Kidney (tissue), 14 donors: Measurements from ENCODE around the gene SCARF1. TPM values are rescaled to one million over a fixed set of nuclear protein-coding genes. Genes with fewer than 3 reads are reported as not detected.

Source experiments
- DNase-seq, 5 donors: peaks; one replicate each; pipeline ENCODE4 v3.0.0-alpha.2; 2013 to 2020
- FAIRE-seq: peaks from 2 replicates; lab custom pipeline; 2012; peaks lifted over from hg19 to GRCh38; lab: Jason Lieb, UNC
- H3K27ac ChIP-seq, 2 donors: one replicate each; pipeline ENCODE4 v1.7.0; 2013; ENCODE audit warnings: low read depth in 2 of 2, low read length in 2 of 2, inconsistent platforms in 1 of 2
- H3K27me3 ChIP-seq: one replicate; pipeline ENCODE4 v1.7.1; 2013; ENCODE audit warnings: low read length, inconsistent platforms; ENCODE audit not compliant: control insufficient read depth, insufficient read depth
- H3K36me3 ChIP-seq, 3 donors: one replicate each; pipeline versions ENCODE4 v1.7.0 to v1.7.1; 2013; ENCODE audit warnings: low read length in 3 of 3, control low read depth in 1 of 3, inconsistent platforms in 1 of 3; ENCODE audit not compliant: insufficient read depth in 3 of 3, control insufficient read depth in 2 of 3
- H3K4me1 ChIP-seq, 3 donors: one replicate each; pipeline versions ENCODE4 v1.7.0 to v1.7.1; 2013; ENCODE audit warnings: low read length in 3 of 3, inconsistent platforms in 1 of 3, low read depth in 1 of 3; ENCODE audit not compliant: control insufficient read depth in 2 of 3, insufficient read depth in 2 of 3
- H3K4me3 ChIP-seq, 3 donors: one replicate each; pipeline versions ENCODE4 v1.7.0 to v1.8.1; 2013; ENCODE audit warnings: low read length in 3 of 3, control low read depth in 1 of 3, inconsistent platforms in 1 of 3
- H3K9ac ChIP-seq, 3 donors: one replicate each; pipeline versions ENCODE4 v1.7.0 to v1.7.1; 2013; ENCODE audit warnings: low read length in 3 of 3, control low read depth in 1 of 3, inconsistent platforms in 1 of 3
- H3K9me3 ChIP-seq, 3 donors: one replicate each; pipeline versions ENCODE4 v1.7.0 to v1.7.1; 2013; ENCODE audit warnings: low read length in 3 of 3, control low read depth in 1 of 3, inconsistent platforms in 1 of 3; ENCODE audit not compliant: control insufficient read depth in 2 of 3, insufficient read depth in 1 of 3
- CTCF ChIP-seq: IDR thresholded peaks from 3 replicates; pipeline ENCODE4 v1.5.1; 2012; ENCODE audit warnings: mild to moderate bottlenecking, moderate library complexity, borderline replicate concordance; ENCODE audit not compliant: insufficient read depth; ENCODE audit errors: extremely low read depth
- intact Hi-C: fragments of 100-400 bp; cut with DNase I; formaldehyde crosslinking; loops from one replicate; pipeline ENCODE4 v1.11.1; 2022
- polyA plus RNA-seq: library from polyadenylated mRNA; stranded (reverse); fragments of 350-450 nt; fragmentation: Illumina TruSeq; extraction: RNeasy Lipid Tissue Mini Kit (QIAGEN cat#74804); gene quantifications from one replicate; pipeline ENCODE4 v1.2.3, GENCODE V29; 2014; ENCODE audit warnings: low read depth, low replicate concordance; ENCODE audit not compliant: insufficient read depth
- total RNA-seq: library from RNA; stranded (reverse); fragmentation: NEBNext Ultra II Directional; extraction: Animal tissue kit (Norgen Biotek cat#: 25700); gene quantifications from one replicate; pipeline ENCODE4 v1.2.1, GENCODE V29; 2021
- donor health status: control.
- donor health status: control.
- donor health status: control.
- donor health status: control.
- donor health status: control.
- donor health status: DM: yes; HTN: yes; CAD: no.
- donor health status: Normal renal cell carcinoma (clear cell type).

Gene SCARF1
- total and polyA plus RNA-seq, 2 donors from 2014 or later: 7.0 to 20.1 TPM

- intact Hi-C loops: no loop called here
- H3K27ac ChIP-seq: peak overlapping the region in 1 of 2 donors; percentile 65
- DNase-seq (no peak), FAIRE-seq (no peak)
- H3K4me3 ChIP-seq: no peak overlapping the region
- H3K9me3 ChIP-seq: no peaks in the 10 kb centered on the region
- H3K36me3 ChIP-seq: peaks cover 0 to 31% (median 9%) of the 10 kb centered on the region in 3 donors
- H3K4me1 ChIP-seq: peaks cover 0 to 10% (median 0%) of the 10 kb centered on the region in 3 donors
- no peak overlapping the region for H3K9ac ChIP-seq
- TF ChIP-seq CTCF: no peak
- H3K27me3 ChIP-seq: no peaks in the 10 kb centered on the region
Measured at GRCh38 chr17:1590029-1590746, 55.3 kb downstream of the SCARF1 start.

GRCh38 chr17:1588821-1589585, 56.5 kb downstream of the SCARF1 start:
- intact Hi-C loops: no loop called here
- no peaks in the 10 kb centered on the region for H3K9me3 ChIP-seq
- H3K27me3 ChIP-seq: no peaks in the 10 kb centered on the region
- H3K27ac ChIP-seq: no peak overlapping the region
- no peak for FAIRE-seq
- no peak overlapping the region for H3K9ac ChIP-seq
- peaks cover 0 to 10% (median 0%) of the 10 kb centered on the region in 3 donors for H3K4me1 ChIP-seq
- no peak overlapping the region for H3K4me3 ChIP-seq
- peaks cover 0 to 31% (median 14%) of the 10 kb centered on the region in 3 donors for H3K36me3 ChIP-seq
- DNase-seq: no peak
- TF ChIP-seq CTCF: no peak

GRCh38 chr17:1584167-1584566, 61.4 kb downstream of the SCARF1 start:
- H3K4me3 ChIP-seq: no peak overlapping the region
- H3K36me3 ChIP-seq: peaks cover 0 to 31% (median 23%) of the 10 kb centered on the region in 3 donors
- H3K9ac ChIP-seq: no peak overlapping the region
- FAIRE-seq: no peak
- intact Hi-C loops: no loop called here
- peaks cover 0 to 7% (median 0%) of the 10 kb centered on the region in 3 donors for H3K4me1 ChIP-seq
- TF ChIP-seq CTCF: no peak
- H3K27me3 ChIP-seq: no peaks in the 10 kb centered on the region
- H3K9me3 ChIP-seq: no peaks in the 10 kb centered on the region
- H3K27ac ChIP-seq: no peak overlapping the region
- no peak for DNase-seq

Other genes starting within 250 kb of the SCARF1 start
- gene YWHAE, start 245.5 kb downstream of the SCARF1 start, total RNA-seq: 495 TPM
- 591 TPM for gene YWHAE, start 245.5 kb downstream of the SCARF1 start, polyA plus RNA-seq
- gene CRK, start 189.5 kb downstream of the SCARF1 start, total RNA-seq: 61.3 TPM
- gene CRK, start 189.5 kb downstream of the SCARF1 start, polyA plus RNA-seq: 26.8 TPM
- gene MYO1C, start 153.0 kb downstream of the SCARF1 start, total RNA-seq: 225 TPM
- 62.7 TPM for gene MYO1C, start 153.0 kb downstream of the SCARF1 start, polyA plus RNA-seq
- 46.2 TPM for gene INPP5K, start 129.1 kb downstream of the SCARF1 start, total RNA-seq
- 36.1 TPM for gene INPP5K, start 129.1 kb downstream of the SCARF1 start, polyA plus RNA-seq
- 88.5 TPM for gene PITPNA, start 82.9 kb downstream of the SCARF1 start, total RNA-seq
- gene PITPNA, start 82.9 kb downstream of the SCARF1 start, polyA plus RNA-seq: 45.2 TPM
- gene SLC43A2, start 16.9 kb downstream of the SCARF1 start, total RNA-seq: 48.9 TPM
- gene SLC43A2, start 16.9 kb downstream of the SCARF1 start, polyA plus RNA-seq: 60.4 TPM
- 17.1 TPM for gene RILP, start 4.1 kb upstream of the SCARF1 start, total RNA-seq
- gene RILP, start 4.1 kb upstream of the SCARF1 start, polyA plus RNA-seq: 26.6 TPM
- gene PRPF8, start 39.1 kb upstream of the SCARF1 start, total RNA-seq: 236 TPM
- gene PRPF8, start 39.1 kb upstream of the SCARF1 start, polyA plus RNA-seq: 181 TPM
- gene TLCD2, start 64.6 kb upstream of the SCARF1 start, total RNA-seq: 6.2 TPM
- gene TLCD2, start 64.6 kb upstream of the SCARF1 start, polyA plus RNA-seq: 1.3 TPM
- 28.5 TPM for gene WDR81, start 79.0 kb upstream of the SCARF1 start, total RNA-seq
- 16.1 TPM for gene WDR81, start 79.0 kb upstream of the SCARF1 start, polyA plus RNA-seq
- gene SERPINF2, start 97.1 kb upstream of the SCARF1 start, total RNA-seq: 30.6 TPM
- gene SERPINF2, start 97.1 kb upstream of the SCARF1 start, polyA plus RNA-seq: 209 TPM
- gene SERPINF1, start 116.3 kb upstream of the SCARF1 start, total RNA-seq: 121 TPM
- gene SERPINF1, start 116.3 kb upstream of the SCARF1 start, polyA plus RNA-seq: 36.2 TPM
- gene SMYD4, start 184.2 kb upstream of the SCARF1 start, total RNA-seq: 12.2 TPM
- gene SMYD4, start 184.2 kb upstream of the SCARF1 start, polyA plus RNA-seq: 3.4 TPM
- 89.0 TPM for gene RPA1, start 184.3 kb upstream of the SCARF1 start, total RNA-seq
- gene RPA1, start 184.3 kb upstream of the SCARF1 start, polyA plus RNA-seq: 26.1 TPM